MV-4-11 (cell line): ENCODE measurements around the gene CCDC8.
A peak's percentile ranks its signal among the peaks of the same experiment; 100 is the strongest.
"Not testable (repeated sequence)": the region's sequence is repeated elsewhere in the genome, so short reads cannot be mapped to it uniquely, and the experiment has no call there.

Source experiments
- DNase-seq: peaks from one replicate; lab custom pipeline; 2025; lab: John Stamatoyannopoulos, UW

The CCDC8 gene

DNA sequence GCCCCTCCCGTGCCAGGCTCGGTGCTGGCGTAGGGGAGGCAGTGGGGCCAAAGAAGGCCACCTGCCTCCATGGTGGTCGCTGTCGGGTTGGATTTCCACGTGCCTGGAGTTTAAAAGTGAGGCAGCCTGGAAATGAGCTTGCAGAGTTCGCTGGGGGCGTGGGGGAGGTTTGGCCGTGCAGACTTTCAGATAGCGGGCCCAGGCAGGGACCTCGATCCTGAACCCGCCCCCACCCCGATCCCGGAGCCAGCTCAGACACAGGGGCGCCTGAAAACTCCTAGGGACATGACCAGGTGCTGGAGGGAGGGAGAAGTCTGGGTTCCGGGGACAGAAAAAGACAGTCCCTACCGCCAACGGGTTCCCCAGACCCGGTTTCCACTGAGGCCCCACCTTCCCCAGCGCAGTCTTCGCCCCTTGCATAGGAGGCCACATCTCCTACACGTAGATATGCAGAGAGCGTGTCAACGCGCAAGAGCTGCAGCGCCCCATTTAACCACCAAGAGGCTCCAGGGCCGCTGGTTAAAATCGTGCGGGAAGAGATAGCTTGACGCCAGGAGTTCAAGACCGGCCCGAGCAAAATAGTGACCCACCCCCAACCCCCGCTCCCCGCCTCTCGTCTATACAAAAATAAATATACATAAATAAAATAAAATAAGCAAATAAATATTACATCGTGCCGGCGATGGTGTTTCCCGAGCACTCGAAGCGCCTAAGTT is 8.5 kb downstream of the CCDC8 start:
- DNase-seq, result peak; percentile 21

DNA sequence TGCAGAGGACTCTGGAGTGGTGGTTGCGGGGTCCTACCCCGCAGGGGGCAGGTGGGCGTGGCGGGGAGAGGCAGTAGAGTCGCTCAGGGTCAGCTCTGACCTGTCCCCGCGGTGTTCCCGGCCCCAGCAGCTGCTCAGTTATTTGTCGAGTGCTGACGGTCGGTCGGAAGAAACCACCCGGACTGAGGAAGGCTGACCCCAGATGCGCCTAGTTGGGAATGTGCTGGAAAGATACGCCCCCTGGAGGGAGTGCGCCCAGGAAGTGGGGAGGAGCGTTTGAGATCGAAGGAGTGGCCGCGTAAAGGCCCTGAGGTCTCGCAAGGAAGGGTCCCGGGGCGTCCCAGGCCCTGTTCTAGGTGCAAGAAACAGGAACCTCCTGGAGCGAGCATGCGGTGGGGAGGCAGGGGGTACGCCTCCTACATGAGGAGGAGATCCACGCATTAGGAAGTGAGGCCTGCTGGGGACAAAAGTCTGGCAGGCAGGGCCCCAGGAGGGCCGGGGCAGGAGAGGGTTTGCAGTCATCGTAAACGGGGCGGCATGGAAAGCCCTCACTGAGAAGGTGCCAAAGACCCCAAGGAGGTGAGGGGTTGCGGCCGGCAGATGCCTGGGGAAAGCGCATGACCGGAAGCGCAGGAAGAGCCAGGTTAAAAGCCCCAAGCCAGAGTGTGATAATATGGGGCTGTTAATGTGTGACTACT is 9.2 kb downstream of the CCDC8 start:
- DNase-seq, result no peak

DNA sequence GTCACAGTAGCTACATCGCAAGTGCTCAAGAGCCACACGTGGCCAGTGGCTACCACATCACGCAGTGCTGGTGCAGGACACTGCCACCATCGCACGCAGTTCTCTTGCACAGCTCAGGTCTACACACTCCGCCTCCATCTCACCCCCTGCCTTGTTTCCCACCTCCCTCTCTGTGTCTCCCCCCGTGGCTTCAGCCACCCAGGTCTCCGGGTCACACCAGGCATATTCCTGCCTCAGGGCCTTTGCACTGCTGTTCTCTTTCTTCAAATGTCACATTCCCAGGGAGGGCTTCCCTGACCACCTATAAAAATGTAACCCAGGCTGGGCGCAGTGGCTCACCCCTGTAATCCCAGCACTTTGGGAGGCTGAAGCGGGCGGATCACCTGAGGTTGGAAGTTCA is 10.6 kb downstream of the CCDC8 start:
- DNase-seq, result no peak

DNA sequence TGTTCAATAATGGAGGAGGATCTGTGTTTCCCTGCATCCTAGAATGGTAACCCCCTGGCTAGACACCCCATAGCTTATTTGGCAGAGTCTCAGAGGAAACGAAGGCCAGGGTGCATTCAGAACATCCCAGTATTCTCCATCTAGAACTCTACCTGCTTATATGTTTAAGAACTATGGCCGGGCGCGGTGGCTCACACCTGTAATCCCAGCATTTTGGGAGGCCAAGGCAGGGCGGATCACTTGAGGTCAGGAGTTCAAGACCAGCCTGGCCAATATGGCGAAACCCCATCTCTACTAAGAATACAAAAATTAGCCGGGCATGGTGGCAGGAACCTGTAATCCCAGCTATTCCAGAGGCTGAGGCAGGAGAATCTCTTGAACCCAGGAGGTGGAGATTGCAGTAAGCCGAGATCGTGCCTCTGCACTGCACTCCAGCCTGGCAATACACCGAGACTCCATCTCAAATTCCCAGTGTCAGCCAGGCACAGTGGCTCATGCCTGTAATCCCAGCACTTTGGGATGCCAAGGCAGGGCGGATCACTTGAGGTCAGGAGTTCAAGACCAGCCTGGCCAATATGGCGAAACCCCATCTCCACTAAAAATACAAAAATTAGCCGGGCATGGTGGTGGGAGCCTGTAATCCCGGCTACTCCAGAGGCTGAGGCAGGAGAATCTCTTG is 15.4 kb downstream of the CCDC8 start:
- not testable (repeated sequence) for DNase-seq

DNA sequence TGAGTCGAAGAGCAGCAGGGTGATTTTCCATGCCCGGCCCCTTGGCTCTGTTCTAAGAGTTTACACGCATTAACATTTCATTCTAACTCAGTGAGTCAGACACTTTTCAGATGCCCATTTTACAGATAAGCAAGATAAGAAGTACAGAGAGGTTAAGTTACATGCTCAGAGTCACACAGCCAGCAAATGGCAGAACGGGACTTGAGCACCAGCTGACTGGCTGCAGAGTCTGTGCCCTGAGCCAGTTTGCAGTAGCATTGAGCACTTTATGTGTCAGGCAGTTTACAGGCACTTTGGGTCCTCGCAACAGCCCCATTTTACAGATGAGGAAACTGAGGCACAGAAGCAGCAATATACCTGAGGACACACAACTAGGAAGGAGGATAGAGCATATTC is 19.0 kb downstream of the CCDC8 start:
- no peak for DNase-seq

DNA sequence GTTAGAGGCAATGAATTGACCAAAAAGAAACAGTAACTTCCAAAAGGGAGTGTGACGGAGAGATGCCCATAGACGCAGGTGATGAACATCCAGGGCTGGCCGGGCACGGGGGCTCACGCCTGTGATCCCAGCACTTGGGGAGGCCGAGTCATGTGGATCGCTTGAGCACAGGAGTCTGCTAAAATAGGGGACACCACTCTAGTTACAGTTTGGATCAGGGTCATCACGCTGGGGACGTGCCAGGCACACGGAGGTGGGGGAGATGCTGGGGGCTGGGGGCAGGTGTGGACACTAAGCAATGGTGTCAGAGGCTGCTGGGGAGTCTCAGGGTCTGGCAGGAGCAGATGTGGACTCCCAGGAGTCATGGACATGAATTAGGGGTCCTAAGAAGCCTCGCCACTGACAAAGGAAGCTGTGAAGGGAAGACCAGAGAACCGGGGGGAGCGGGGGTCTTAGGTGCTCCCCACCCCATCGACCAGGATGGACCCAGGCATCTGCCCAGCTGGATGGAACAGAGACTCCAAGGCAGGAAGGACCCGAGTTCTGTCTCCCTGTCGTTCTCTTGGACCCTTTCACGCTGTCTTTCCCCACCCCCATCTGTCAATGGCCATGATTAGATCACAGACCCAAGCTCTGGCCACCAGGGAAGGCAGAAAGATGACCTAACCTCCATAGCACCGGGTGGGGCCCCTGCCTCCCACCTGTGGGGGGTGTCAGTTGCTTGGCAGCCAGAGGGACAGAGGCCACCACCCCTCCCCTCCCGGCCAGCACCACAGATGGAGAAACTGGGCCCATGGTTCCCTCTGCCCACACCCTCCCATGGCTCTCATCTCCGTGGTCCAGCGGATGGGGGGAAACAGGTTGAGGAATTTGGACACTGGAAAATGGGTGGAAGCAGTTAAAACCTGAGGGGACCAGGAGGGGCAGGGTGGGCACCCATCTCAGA is 19.6 kb downstream of the CCDC8 start:
- no peak for DNase-seq

DNA sequence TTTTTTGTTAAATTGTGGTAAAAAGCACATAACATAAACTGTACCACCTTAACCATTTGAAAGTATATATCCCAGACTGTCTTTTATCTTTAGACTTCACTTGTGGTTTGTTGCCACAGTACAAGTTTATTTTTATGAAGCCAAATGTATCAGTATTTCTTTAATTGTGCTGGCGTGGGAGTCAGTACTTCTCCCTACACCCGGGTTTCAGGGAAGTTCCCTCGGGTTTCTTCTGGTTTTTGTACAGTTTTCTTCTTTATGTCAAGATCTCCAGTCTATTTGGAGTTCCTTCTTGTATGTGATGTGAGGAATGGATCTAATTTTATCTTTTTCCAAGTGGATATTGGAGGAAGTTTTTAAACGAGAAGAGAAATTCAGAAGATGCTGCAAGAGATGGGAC is 20.5 kb downstream of the CCDC8 start:
- DNase-seq, result no peak

DNA sequence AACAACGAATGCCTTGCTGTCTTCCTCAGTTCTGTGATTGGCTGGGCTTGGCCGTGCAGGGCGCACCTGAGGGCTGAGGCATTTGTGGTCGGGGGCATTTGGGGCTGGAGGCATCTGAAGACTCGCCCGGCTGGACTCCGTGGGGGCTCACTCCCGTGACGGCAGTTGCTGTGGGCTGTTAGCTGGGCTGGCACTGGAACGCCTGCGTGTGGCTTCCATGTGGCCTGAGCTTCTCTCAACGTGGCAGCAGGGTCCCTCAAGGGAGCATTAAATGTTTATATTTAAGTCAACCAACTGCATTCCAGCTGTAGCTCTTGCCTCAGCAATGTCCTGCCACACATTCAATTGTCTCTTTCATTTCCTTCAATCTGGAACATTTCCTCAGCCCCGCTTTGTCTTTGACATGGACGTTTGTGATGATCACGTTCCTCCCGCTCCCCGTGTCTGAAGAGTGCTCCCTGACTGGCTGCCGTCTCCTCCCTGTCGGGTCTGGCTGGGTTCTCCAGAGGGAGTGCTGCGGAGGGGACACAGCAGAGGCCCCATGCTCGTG is 21.0 kb downstream of the CCDC8 start:
- DNase-seq, result peak; percentile 77

DNA sequence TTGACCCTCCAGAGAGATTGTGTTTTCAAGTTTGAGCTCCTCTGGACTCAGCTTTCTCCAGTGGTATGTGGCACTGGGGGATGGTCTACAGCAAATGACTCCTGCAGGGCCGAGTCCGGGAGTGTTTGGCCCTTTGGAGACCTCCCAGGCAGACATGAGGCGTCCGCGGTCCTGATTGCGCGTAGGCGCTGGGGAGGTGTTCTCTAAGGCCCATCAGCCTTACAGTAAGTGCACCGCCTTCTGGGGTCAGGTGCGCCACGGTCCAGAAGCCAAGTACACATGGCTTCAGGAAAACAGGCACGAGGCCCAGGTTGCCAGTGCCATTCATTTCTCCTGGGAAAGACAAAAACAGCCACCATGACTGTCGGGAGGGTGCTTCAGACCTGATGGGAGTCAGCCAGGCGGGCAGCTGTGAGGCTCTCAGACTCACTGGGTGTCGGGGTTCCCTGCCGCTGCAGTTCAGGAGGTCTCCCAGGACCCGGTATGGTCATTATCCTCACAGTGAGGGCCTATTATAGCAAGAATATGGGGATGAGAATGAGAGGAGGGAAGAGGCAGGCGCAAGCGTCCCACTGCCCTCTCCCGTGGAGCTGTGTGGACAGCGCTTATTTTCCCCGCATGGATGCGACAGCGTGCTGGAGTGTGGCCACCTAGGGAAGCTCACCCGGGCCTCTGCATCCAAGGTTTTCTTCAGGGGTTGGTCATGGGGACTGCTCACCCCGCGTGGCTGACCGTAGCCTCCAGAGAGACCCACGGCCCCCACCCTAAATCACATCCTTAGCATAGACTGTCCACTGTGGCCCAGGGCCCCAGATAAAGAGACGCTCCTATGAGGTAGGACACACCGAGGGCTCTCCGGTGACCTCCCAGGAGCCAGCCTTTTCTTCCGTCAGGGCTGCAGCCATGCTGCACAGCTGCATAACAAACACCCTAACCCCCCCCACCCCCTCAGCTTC is 21.8 kb downstream of the CCDC8 start:
- no peak for DNase-seq

DNA sequence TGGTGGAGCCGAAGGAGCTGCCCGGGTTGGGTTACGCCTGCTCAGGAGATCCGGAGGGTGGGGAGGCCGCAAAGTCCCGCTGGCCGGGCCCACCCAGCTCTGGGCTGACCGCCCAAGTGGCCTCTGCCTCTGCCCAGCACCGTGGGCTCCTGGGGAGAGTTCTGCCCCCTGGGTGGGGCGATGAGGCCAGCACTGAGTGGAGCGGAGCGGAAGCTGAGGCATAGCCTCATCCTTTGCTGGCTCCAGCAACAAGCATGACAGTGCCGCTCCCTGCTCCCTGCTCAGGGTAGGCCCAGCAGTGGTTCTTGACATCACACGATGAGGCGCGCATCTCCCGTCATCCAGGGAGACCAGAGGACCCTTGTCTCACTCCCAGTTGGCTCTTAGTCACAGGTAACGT is 22.5 kb downstream of the CCDC8 start:
- no peak for DNase-seq

DNA sequence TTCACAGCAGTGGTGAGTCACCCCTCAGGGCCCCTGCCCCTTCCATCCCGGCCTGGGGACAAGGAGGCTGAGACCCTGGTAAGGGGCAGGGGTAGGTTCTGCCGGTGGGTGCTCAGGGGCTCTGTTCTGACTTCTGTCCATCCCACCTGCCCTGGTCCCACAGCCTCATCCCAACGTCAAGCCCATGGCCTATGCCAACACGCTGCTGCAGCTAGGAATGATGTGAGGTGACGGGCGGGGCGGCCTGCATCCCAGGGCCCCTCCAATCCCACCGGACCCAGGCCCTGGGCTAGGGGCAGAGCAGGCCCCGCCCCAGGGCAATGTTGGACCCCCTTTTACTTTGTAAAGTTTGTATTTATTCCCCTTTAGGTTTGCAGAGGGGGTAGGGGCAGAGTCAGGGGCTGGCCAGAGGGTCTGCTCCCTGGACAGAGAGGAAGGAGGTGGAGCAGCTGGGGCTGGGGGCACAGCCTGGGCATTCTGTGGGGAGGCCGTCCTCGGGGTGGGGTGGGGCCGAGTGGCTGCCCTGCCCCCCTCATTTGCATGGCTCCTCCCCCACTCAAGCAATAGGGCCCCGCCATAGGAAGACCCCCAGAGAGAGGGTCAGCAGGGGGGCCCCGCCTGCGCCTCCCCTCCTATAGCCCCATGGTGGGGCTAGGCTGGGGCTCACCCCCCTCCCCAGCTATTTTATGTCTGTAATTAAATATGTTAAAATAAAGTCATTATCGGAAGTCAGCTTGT is 23.1 kb downstream of the CCDC8 start:
- no peak for DNase-seq

DNA sequence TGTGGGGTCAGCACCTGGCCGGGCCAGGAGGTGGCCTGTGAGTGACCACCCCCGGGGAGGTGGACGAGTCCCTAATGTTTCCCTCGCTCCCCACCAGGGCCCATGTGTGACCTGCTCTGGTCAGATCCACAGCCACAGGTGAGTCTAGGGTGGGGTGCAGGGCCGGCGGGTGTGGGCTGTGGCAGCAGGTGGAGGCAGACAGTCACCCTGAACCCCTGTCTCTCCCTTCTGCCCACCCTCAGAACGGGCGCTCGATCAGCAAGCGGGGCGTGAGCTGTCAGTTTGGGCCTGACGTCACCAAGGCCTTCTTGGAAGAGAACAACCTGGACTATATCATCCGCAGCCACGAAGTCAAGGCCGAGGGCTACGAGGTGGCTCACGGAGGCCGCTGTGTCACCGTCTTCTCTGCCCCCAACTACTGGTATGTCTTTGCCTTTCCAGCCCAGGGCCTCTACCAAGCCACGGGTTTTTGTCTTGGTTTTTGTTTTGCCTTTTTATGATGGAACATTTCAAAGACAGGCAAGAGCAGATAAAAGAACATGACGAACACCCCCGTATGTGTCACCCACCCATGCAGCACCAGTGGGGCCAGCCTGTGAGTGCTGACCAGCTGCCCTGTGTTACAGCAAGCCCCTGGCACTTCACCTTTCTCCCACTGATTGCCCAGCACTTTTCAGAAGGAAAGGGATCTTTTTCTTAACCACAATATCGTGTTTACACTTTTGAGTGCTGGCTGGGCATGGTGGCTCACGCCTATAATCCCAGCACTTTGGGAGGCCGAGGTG is 24.9 kb downstream of the CCDC8 start:
- no peak for DNase-seq

DNA sequence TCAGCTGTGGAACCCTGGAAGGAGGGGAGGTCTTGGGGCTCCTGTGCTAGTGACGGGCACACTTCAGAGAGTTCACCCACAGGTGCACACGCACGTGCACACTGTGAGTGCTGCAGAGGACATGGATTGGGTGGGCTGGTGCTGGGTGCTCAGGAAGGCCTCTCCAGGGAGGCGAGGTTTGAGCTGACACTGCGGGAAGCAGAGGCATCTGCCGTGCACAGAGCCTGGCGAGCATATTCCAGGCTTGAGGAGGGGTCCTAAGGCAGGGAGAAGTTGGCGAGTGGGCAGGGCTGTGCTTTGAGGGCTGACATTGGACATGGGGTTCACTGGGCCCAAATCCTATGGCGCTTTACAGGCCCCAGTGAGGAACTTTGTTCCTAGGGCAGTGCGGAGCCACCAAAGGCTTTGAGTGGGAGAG is 25.6 kb downstream of the CCDC8 start:
- no peak for DNase-seq

DNA sequence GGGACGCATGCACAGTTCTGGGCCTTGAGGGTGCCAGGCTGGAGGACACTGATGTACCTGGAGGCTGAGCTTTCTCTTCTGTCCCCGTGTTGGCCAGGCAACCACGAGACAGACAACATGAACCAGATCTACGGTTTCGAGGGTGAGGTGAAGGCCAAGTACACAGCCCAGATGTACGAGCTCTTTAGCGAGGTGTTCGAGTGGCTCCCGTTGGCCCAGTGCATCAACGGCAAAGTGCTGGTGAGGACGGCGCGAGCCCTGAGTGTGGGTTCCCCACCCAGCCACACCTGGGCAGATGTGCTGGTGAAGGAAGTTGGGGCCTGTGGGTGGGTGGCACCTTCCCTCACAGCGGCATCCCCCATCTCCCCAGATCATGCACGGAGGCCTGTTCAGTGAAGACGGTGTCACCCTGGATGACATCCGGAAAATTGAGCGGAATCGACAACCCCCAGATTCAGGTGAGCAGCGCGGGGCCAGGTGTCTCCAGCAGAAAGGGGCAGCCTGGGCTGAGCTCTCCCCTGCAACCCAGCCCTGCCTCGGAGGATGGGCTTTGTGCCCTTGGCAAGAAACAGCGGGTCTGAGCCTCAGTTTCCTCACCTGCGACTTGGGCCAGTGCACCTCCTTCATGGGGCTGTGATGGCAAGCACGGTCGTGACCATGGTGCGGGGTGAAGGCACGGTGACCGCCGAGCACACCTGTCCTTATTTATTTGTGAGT is 26.2 kb downstream of the CCDC8 start:
- no peak for DNase-seq

DNA sequence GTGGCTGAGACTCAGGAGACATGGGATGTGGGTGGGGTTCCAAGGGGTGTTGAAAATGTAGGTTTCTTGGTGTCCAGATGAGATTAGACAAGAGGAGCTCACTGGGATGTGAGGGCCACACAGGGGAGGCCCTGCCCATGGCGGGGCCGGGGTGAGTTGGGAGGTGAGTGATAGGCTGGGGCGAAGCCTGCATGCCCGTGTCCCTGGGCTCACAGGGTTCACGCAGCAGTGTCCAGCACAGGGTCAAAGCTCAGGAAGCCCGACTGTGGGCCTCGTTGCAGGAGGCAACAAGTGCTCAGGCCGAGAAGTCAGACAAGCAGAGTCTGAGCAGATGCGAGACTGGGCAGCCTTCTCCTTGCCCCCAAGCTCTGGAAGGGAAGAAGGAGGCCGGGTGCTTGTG is 27.2 kb downstream of the CCDC8 start:
- DNase-seq, result no peak

DNA sequence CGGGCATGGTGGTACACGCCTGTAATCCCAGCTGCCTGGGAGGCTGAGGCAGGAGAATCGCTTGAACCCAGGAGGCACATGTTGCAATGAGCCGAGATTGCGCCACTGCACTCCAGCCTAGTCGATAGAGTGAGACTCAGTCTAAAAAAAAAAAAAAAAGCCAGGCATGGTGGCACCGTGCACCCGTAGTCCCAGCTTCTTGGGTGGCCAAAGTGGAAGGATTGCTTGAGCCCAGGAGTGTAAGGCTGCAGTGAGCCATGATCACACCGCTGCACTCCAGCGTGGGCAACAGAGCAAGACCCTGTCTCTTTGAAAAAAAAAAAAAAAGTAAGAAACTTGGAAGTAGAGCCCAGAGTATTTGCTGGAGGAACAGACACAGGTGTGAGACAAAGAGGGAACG is 27.7 kb downstream of the CCDC8 start:
- DNase-seq, result peak; percentile 37

DNA sequence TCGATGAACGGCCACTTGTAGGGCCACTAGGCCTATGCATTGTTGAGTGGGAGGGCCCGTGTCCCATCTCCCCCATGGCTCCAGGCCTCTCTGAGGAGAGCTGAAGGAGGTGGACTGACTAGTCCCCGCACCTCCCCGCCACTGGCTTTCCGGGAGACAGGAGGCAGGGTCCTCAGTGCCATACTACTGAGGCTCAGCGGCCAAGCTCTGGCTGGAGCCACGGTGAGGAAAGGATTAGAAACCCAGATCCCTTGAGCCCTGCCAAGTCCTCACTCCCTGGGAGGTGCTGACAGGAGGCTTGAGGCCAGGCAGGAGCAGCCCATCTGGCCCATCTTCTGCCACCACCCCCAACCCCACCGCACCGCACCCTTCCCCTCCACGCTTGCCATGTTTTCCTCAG is 29.0 kb downstream of the CCDC8 start:
- no peak for DNase-seq

DNA sequence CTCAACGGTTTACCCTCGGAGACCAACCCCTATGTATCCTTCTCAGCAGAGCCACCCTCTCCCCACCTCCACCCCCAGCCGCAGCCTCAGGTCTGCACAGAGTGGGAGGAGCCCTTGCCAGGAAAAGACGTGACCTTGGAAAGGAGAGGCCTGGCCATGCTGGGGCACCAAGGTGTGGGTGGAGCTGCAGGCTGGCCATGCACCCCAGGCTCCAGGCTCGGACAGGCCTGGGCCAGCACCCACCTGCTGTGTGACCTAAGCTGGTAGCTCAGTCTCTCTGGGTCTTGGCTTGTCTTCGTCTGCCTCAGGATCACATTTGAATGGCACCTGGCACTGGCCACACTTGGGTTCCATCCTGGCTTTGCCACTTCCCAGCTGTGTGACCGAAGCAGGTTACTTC is 29.5 kb downstream of the CCDC8 start:
- no peak for DNase-seq
